Suppressor macrophage treated with lipopolysaccharide for 4 hours (primary cell): Measurements from ENCODE around the gene PRDX5.

Experiments used
- DNase-seq: peaks from one replicate; pipeline ENCODE4 v3.0.0-alpha.2; 2020

PRDX5 gene

GRCh38 chr11:64349404-64349803 is 31.5 kb downstream of the PRDX5 start:
- no peak for DNase-seq

GRCh38 chr11:64351136-64351631 is 33.3 kb downstream of the PRDX5 start:
- DNase-seq = no peak

GRCh38 chr11:64352099-64352994 is 34.4 kb downstream of the PRDX5 start:
- no peak for DNase-seq

GRCh38 chr11:64352995-64353714 is 35.2 kb downstream of the PRDX5 start:
- no peak for DNase-seq

GRCh38 chr11:64353715-64354506 is 36.0 kb downstream of the PRDX5 start:
- DNase-seq = no peak

GRCh38 chr11:64355078-64355940 is 37.4 kb downstream of the PRDX5 start:
- peak; percentile 84 for DNase-seq

GRCh38 chr11:64356498-64357411 is 38.8 kb downstream of the PRDX5 start:
- DNase-seq = peak; percentile 45

GRCh38 chr11:64357446-64357845 is 39.5 kb downstream of the PRDX5 start:
- DNase-seq = no peak

GRCh38 chr11:64357904-64358535 is 40.1 kb downstream of the PRDX5 start:
- no peak for DNase-seq

- no peak for DNase-seq
These were observed 40.6 kb downstream of the PRDX5 start for GRCh38 chr11:64358536-64358906.

- DNase-seq = peak; percentile 88
These were observed 41.2 kb downstream of the PRDX5 start, which contains the start of gene RPS6KA4 for GRCh38 chr11:64358907-64359711. Gene RPS6KA4 (plus strand): TSS chr11:64359162. CDS start chr11:64359236, 74 bp downstream.

- peak; percentile 36 for DNase-seq
These were observed 42.0 kb downstream of the PRDX5 start for GRCh38 chr11:64359712-64360445.

- DNase-seq = peak; percentile 45
These were observed 42.6 kb downstream of the PRDX5 start for GRCh38 chr11:64360448-64360921.

- DNase-seq = no peak
These were observed 43.7 kb downstream of the PRDX5 start for GRCh38 chr11:64361659-64362058.

GRCh38 chr11:64362339-64362738 is 44.4 kb downstream of the PRDX5 start:
- no peak for DNase-seq

- no peak for DNase-seq
These were observed 46.5 kb downstream of the PRDX5 start for GRCh38 chr11:64364435-64364834.

GRCh38 chr11:64364911-64365310 is 47.0 kb downstream of the PRDX5 start:
- DNase-seq = no peak

GRCh38 chr11:64366751-64367150 is 48.8 kb downstream of the PRDX5 start:
- no peak for DNase-seq
